ENCODE data around the gene GLT1D1. TPM values are rescaled to one million over a fixed set of nuclear protein-coding genes. Genes with fewer than 3 reads are reported as not detected.
A peak's percentile ranks its signal among the peaks of the same experiment; 100 is the strongest.
"Not testable (repeated sequence)": the region's sequence is repeated elsewhere in the genome, so short reads cannot be mapped to it uniquely, and the experiment has no call there.

Gene GLT1D1
- under 0.01 TPM in 2 replicates for total RNA-seq
- polyA plus RNA-seq = not detected in 2 replicates
- not detected in 2 replicates for polyA plus RNA-seq (2012)
- polyA minus RNA-seq (ENCODE audit: low replicate concordance) = not detected in 2 replicates

DNA sequence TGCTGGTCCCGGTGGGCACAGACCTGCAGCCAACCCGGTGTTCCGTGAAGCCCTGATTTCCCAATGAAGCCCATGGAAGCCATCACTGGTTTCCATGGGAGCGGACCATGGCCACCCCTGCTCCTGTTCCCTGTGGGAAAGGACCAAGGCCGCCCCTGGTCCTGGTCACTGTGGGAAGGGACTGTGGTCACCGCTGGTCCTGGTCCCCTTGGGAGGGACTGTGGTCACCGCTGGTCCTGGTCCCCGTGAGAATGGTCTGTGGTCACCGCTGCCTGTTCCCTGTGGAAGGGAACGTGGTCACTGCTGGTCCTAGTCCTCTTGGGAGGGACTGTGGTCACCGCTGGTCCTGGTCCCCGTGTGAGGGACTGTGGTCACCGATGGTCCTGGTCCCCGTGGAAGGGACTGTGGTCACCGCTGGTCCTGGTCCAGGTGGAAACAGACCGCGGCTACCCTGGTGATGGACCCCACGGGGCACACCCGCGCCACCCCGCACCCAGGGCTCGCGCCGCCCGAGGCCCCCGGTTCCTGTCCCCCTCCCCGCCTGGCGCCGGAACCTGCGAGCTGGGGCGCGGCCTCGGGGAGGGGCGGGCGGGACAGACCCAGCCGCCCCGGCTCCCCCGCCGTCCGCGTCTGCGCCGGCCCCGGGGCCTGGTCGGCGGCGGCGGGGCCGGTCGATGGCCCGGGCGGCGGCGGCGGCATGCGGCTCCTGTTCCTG is at the start of gene GLT1D1:
Gene GLT1D1, plus strand, starts transcription at position 594 of the 715 bp plus-strand sequence. Its CDS starts 104 bp downstream, at position 698.
- H3K9me3 ChIP-seq (ENCODE audit: control insufficient read depth, insufficient read depth, low read depth, low read length) = no peaks in the 10 kb centered on the region
- no peak for TF ChIP-seq EZH2 (IDR thresholded peaks at IDR 0.05; ENCODE audit: low read length, missing control alignments)
- TF ChIP-seq, protein P1, sequence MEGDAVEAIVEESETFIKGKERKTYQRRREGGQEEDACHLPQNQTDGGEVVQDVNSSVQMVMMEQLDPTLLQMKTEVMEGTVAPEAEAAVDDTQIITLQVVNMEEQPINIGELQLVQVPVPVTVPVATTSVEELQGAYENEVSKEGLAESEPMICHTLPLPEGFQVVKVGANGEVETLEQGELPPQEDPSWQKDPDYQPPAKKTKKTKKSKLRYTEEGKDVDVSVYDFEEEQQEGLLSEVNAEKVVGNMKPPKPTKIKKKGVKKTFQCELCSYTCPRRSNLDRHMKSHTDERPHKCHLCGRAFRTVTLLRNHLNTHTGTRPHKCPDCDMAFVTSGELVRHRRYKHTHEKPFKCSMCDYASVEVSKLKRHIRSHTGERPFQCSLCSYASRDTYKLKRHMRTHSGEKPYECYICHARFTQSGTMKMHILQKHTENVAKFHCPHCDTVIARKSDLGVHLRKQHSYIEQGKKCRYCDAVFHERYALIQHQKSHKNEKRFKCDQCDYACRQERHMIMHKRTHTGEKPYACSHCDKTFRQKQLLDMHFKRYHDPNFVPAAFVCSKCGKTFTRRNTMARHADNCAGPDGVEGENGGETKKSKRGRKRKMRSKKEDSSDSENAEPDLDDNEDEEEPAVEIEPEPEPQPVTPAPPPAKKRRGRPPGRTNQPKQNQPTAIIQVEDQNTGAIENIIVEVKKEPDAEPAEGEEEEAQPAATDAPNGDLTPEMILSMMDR (conservative IDR thresholded peaks at IDR 0.05 in 1 of 2, IDR thresholded peaks at IDR 0.05 in 1 of 2; ENCODE audit: low read depth in 1 of 2, low read length in 2 of 2) = no peak
- H3K27ac ChIP-seq (ENCODE audit: insufficient read depth, low read length) = no peak within 1 kb of the TSS
- no peak within 1 kb of the TSS for H3K4me2 ChIP-seq (ENCODE audit: extremely low read depth, insufficient read depth, low read length)
- no peak within 1 kb of the TSS for H2AFZ ChIP-seq (ENCODE audit: low read length)
- no peaks in the 10 kb centered on the region for H4K20me1 ChIP-seq (ENCODE audit: control insufficient read depth, extremely low read depth, insufficient read depth, low read length)
- no peak within 1 kb of the TSS for H3K4me3 ChIP-seq (replicated peaks in 1 of 4; ENCODE audit: control extremely low read depth in 1 of 4, insufficient read depth in 1 of 4, low read depth in 3 of 4, low read length in 4 of 4)
- H3K9ac ChIP-seq (ENCODE audit: insufficient read depth, low read length) = no peak within 1 kb of the TSS
- H3K79me2 ChIP-seq (ENCODE audit: control insufficient read depth, insufficient read depth, low read length) = no peaks in the 10 kb centered on the region
- no peaks in the 10 kb centered on the region for H3K36me3 ChIP-seq (ENCODE audit: control insufficient read depth, insufficient read depth, low read length)
- H3K27me3 ChIP-seq (ENCODE audit: control insufficient read depth, insufficient read depth, low read length) = no peaks in the 10 kb centered on the region
- DNase-seq (ENCODE audit: low read depth in 2 of 2) = no peak
- no peaks in the 10 kb centered on the region for H3K4me1 ChIP-seq (ENCODE audit: control insufficient read depth, extremely low read depth, insufficient read depth, low read length)

DNA sequence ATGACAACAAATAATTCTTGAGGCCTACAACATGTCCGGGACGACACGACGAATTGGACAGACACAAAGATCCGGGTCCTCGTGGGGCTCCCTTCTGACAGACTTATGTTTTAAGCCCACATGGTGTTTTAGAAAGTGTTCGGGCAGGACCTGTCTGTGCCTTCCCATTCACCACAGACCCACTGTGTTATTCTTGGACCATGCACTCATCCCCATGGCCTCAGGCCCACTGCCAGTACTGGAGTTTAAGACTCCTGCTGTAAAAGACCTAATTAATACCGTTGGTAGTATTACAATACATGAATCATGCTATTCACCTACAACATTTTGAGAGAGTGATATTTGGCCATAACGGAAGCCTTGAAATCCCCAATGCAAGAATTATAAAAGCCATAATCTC is 49.5 kb upstream of the GLT1D1 start:
- Histone ChIP-seq H3K27ac (ENCODE audit: insufficient read depth, low read length) (no peak overlapping the region), H3K4me2 (ENCODE audit: extremely low read depth, insufficient read depth, low read length) (no peak overlapping the region), H3K79me2 (ENCODE audit: control insufficient read depth, insufficient read depth, low read length) (peaks cover 17% of the 10 kb centered on the region), H4K20me1 (ENCODE audit: control insufficient read depth, extremely low read depth, insufficient read depth, low read length) (no peaks in the 10 kb centered on the region), H3K36me3 (ENCODE audit: control insufficient read depth, insufficient read depth, low read length) (peaks cover 16% of the 10 kb centered on the region), H3K9me3 (ENCODE audit: control insufficient read depth, insufficient read depth, low read depth, low read length) (no peaks in the 10 kb centered on the region), H3K4me1 (ENCODE audit: control insufficient read depth, extremely low read depth, insufficient read depth, low read length) (peaks cover 4% of the 10 kb centered on the region), H3K4me3 (replicated peaks in 1 of 4; ENCODE audit: control extremely low read depth in 1 of 4, insufficient read depth in 1 of 4, low read depth in 3 of 4, low read length in 4 of 4) (no peak overlapping the region), H3K27me3 (ENCODE audit: control insufficient read depth, insufficient read depth, low read length) (no peaks in the 10 kb centered on the region), H2AFZ (ENCODE audit: low read length) (no peak overlapping the region), H3K9ac (ENCODE audit: insufficient read depth, low read length) (no peak overlapping the region)
- peak in 1 of 2 donors; percentile 21 for DNase-seq (ENCODE audit: low read depth in 2 of 2)
- no peak for TF ChIP-seq EZH2 (IDR thresholded peaks at IDR 0.05; ENCODE audit: low read length, missing control alignments)

DNA sequence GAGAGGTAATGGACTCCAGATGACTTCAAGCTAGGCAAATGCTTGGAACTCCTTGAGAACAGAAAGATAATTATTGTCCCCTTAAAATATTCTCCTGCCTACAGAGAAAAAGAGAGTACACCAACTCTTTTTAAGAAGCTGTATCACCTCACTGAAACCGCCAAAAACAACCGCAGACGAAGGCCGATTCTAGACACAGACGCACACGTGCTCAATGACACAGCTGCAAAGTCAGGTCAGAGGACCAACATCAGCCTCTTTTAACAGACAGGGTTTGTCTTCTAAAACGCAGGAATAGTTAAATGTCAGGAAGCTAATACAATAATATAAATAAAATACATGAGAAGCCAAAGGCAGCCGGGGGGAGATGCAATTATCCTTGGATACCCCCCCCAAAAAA is 48.5 kb upstream of the GLT1D1 start:
- H3K9ac ChIP-seq (ENCODE audit: insufficient read depth, low read length) = no peak overlapping the region
- no peak overlapping the region for H2AFZ ChIP-seq (ENCODE audit: low read length)
- no peak overlapping the region for H3K4me2 ChIP-seq (ENCODE audit: extremely low read depth, insufficient read depth, low read length)
- no peak overlapping the region for H3K27ac ChIP-seq (ENCODE audit: insufficient read depth, low read length)
- peaks cover 4% of the 10 kb centered on the region for H3K4me1 ChIP-seq (ENCODE audit: control insufficient read depth, extremely low read depth, insufficient read depth, low read length)
- TF ChIP-seq, protein P1 (conservative IDR thresholded peaks at IDR 0.05 in 1 of 2, IDR thresholded peaks at IDR 0.05 in 1 of 2; ENCODE audit: low read depth in 1 of 2, low read length in 2 of 2) = no peak
- no peak for TF ChIP-seq EZH2 (IDR thresholded peaks at IDR 0.05; ENCODE audit: low read length, missing control alignments)
- H3K9me3 ChIP-seq (ENCODE audit: control insufficient read depth, insufficient read depth, low read depth, low read length) = no peaks in the 10 kb centered on the region
- H4K20me1 ChIP-seq (ENCODE audit: control insufficient read depth, extremely low read depth, insufficient read depth, low read length) = no peaks in the 10 kb centered on the region
- peaks cover 10% of the 10 kb centered on the region for H3K36me3 ChIP-seq (ENCODE audit: control insufficient read depth, insufficient read depth, low read length)
- no peak overlapping the region for H3K4me3 ChIP-seq (replicated peaks in 1 of 4; ENCODE audit: control extremely low read depth in 1 of 4, insufficient read depth in 1 of 4, low read depth in 3 of 4, low read length in 4 of 4)
- no peak for DNase-seq (ENCODE audit: low read depth in 2 of 2)
- H3K27me3 ChIP-seq (ENCODE audit: control insufficient read depth, insufficient read depth, low read length) = no peaks in the 10 kb centered on the region
- peaks cover 17% of the 10 kb centered on the region for H3K79me2 ChIP-seq (ENCODE audit: control insufficient read depth, insufficient read depth, low read length)

DNA sequence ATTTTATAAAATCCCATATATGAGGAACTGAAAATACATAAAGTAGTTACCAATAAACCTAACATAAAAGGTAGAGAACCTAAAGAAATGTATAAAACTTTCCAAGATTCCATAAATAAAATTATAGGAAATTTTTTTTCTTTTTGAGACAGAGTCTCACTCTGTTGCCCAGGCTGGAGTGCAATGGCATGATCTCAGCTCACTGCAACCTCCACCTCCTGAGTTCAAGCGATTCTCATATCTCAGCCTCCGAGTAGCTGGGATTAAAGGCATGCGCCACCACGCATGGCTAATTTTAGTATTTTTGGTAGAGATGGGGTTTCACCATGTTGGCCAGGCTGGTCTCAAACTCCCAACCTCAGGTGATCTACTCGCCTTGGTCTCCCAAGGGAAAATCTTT is 47.9 kb upstream of the GLT1D1 start:
- not testable (repeated sequence) for H2AFZ ChIP-seq (ENCODE audit: low read length); H3K27ac ChIP-seq (ENCODE audit: insufficient read depth, low read length); H4K20me1 ChIP-seq (ENCODE audit: control insufficient read depth, extremely low read depth, insufficient read depth, low read length); H3K9ac ChIP-seq (ENCODE audit: insufficient read depth, low read length); H3K4me1 ChIP-seq (ENCODE audit: control insufficient read depth, extremely low read depth, insufficient read depth, low read length); DNase-seq (ENCODE audit: low read depth in 2 of 2); H3K4me2 ChIP-seq (ENCODE audit: extremely low read depth, insufficient read depth, low read length); H3K27me3 ChIP-seq (ENCODE audit: control insufficient read depth, insufficient read depth, low read length); H3K4me3 ChIP-seq (replicated peaks in 1 of 4; ENCODE audit: control extremely low read depth in 1 of 4, insufficient read depth in 1 of 4, low read depth in 3 of 4, low read length in 4 of 4); H3K9me3 ChIP-seq (ENCODE audit: control insufficient read depth, insufficient read depth, low read depth, low read length); H3K36me3 ChIP-seq (ENCODE audit: control insufficient read depth, insufficient read depth, low read length)
- H3K79me2 ChIP-seq (ENCODE audit: control insufficient read depth, insufficient read depth, low read length) = peaks cover 20% of the 10 kb centered on the region

All from fibroblast of lung (primary cell).